ENCODE results near the gene ECD.
A peak's percentile ranks its signal among the peaks of the same experiment; 100 is the strongest.

Gene ECD

GRCh38 chr10:73131913-73132686 lies 35.7 kb downstream of the ECD start:
- H3K27ac ChIP-seq, result peak overlapping the region; percentile 48
- TF ChIP-seq CTCF (conservative IDR thresholded peaks at IDR 0.05), result no peak

- no peak for TF ChIP-seq CTCF (conservative IDR thresholded peaks at IDR 0.05)
- H3K27ac ChIP-seq, result peak overlapping the region; percentile 48
Measured at GRCh38 chr10:73131301-73131700, 36.5 kb downstream of the ECD start.

GRCh38 chr10:73126343-73126742 lies 41.5 kb downstream of the ECD start:
- no peak overlapping the region for H3K27ac ChIP-seq
- TF ChIP-seq CTCF (conservative IDR thresholded peaks at IDR 0.05), result no peak

GRCh38 chr10:73119952-73120351 lies 47.9 kb downstream of the ECD start:
- TF ChIP-seq CTCF (conservative IDR thresholded peaks at IDR 0.05), result no peak
- H3K27ac ChIP-seq, result peak overlapping the region; percentile 33; the same call in 1 of the 2 replicates

- TF ChIP-seq CTCF (conservative IDR thresholded peaks at IDR 0.05), result no peak
- H3K27ac ChIP-seq, result peak overlapping the region; percentile 33; the same call in 1 of the 2 replicates
Measured at GRCh38 chr10:73119457-73119856, 48.4 kb downstream of the ECD start.

- peak overlapping the region; percentile 33 for H3K27ac ChIP-seq
- TF ChIP-seq CTCF (conservative IDR thresholded peaks at IDR 0.05), result no peak
Measured at GRCh38 chr10:73117976-73118743, 49.6 kb downstream of the ECD start.

- no peak for TF ChIP-seq CTCF (conservative IDR thresholded peaks at IDR 0.05)
- H3K27ac ChIP-seq, result no peak overlapping the region
Measured at GRCh38 chr10:73116017-73116416, 51.8 kb downstream of the ECD start.
